Caco-2 (cell line): ENCODE measurements around the gene RP9. TPM values are rescaled to one million over a fixed set of nuclear protein-coding genes. Genes with fewer than 3 reads are reported as not detected.

ENCODE experiments used
- BruUV-seq: library from RNA; stranded (reverse); fragments of 400-500 nt; replicated peaks from 2 replicates; lab custom pipeline; 2021; lab: Mats Ljungman, UMichigan
- CTCF ChIA-PET: fragments of 300-600 bp; sonication (Branson Sonifier 250); formaldehyde crosslinking; loops from one replicate; lab custom pipeline; 2022; ENCODE audit warnings: antibody characterized with exemption; lab: Charles Lee
- POLR2A ChIA-PET: fragments of 300-600 bp; sonication (Branson Sonifier 250); formaldehyde crosslinking; loops from one replicate; lab custom pipeline; 2022; ENCODE audit warnings: antibody characterized with exemption; lab: Charles Lee
- DNase-seq, 2 experiments: peaks; one replicate each; pipeline versions ENCODE4 v3.0.0 to v3.0.0-alpha.2; 2020 to 2022
- H3K27me3 ChIP-seq: replicated peaks from 2 replicates; pipeline ENCODE4 v1.6.0; 2011; ENCODE audit warnings: low read length; ENCODE audit not compliant: control insufficient read depth, insufficient read depth
- H3K36me3 ChIP-seq: 2 replicates; pipeline ENCODE4 v1.5.1; 2011; ENCODE audit warnings: low read length; ENCODE audit not compliant: control insufficient read depth, insufficient read depth
- H3K4me1 ChIP-seq: fragments of 250-450 bp; sonication (Bioruptor Pico); 2 replicates; pipeline ENCODE4 v1.5.1; 2020; ENCODE audit warnings: mild to moderate bottlenecking
- H3K4me3 ChIP-seq: 2 replicates; pipeline ENCODE4 v1.5.1; 2011; ENCODE audit warnings: low read depth, mild to moderate bottlenecking, control low read depth, low read length
- H3K9me3 ChIP-seq: fragments of 250-450 bp; sonication (Bioruptor Pico); 2 replicates; pipeline ENCODE4 v1.5.1; 2020; ENCODE audit warnings: mild to moderate bottlenecking, moderate library complexity
- H3K27ac Mint-ChIP-seq: one replicate; pipeline ENCODE4 v1.8.0; 2022; ENCODE audit warnings: mixed read lengths; ENCODE audit not compliant: unreplicated experiment
- H3K27me3 Mint-ChIP-seq: one replicate; pipeline ENCODE4 v1.8.0; 2022; ENCODE audit warnings: mixed read lengths; ENCODE audit not compliant: insufficient read depth, unreplicated experiment
- H3K36me3 Mint-ChIP-seq: one replicate; pipeline ENCODE4 v1.8.0; 2022; ENCODE audit warnings: mild to moderate bottlenecking, mixed read lengths; ENCODE audit not compliant: insufficient read depth, unreplicated experiment
- H3K4me1 Mint-ChIP-seq: one replicate; pipeline ENCODE4 v1.8.0; 2022; ENCODE audit warnings: low read depth, mixed read lengths; ENCODE audit not compliant: unreplicated experiment
- H3K4me3 Mint-ChIP-seq: one replicate; pipeline ENCODE4 v1.8.0; 2022; ENCODE audit warnings: mild to moderate bottlenecking, moderate library complexity, mixed read lengths; ENCODE audit not compliant: unreplicated experiment
- H3K9me3 Mint-ChIP-seq: one replicate; pipeline ENCODE4 v1.8.0; 2022; ENCODE audit warnings: mixed read lengths; ENCODE audit not compliant: unreplicated experiment
- CTCF ChIP-seq, 2 experiments: fragments of 200-600 bp in 1 of 2; IDR thresholded peaks; 1 replicate in 1 of 2; 2 replicates in 1 of 2; pipeline versions ENCODE4 v1.5.1 to v1.8.0; 2011 to 2022; ENCODE audit warnings: antibody characterized with exemption in 1 of 2, control low read depth in 1 of 2, inconsistent platforms in 1 of 2, low read depth in 1 of 2, low read length in 1 of 2, mild to moderate bottlenecking in 1 of 2, moderate library complexity in 1 of 2; ENCODE audit not compliant: insufficient read depth in 1 of 2, severe bottlenecking in 1 of 2, unreplicated experiment in 1 of 2
- intact Hi-C: fragments of 100-400 bp; cut with micrococcal nuclease; formaldehyde crosslinking; loops from one replicate; pipeline ENCODE4 v1.10.0; 2022; ENCODE audit not compliant: unreplicated experiment
- total RNA-seq: library from RNA; stranded (reverse); gene quantifications from 2 replicates; pipeline ENCODE4 v1.2.3, GENCODE V29; 2022

Gene RP9
- total RNA-seq, 1 experiment from 2014 or later: 20.3 TPM

DNA sequence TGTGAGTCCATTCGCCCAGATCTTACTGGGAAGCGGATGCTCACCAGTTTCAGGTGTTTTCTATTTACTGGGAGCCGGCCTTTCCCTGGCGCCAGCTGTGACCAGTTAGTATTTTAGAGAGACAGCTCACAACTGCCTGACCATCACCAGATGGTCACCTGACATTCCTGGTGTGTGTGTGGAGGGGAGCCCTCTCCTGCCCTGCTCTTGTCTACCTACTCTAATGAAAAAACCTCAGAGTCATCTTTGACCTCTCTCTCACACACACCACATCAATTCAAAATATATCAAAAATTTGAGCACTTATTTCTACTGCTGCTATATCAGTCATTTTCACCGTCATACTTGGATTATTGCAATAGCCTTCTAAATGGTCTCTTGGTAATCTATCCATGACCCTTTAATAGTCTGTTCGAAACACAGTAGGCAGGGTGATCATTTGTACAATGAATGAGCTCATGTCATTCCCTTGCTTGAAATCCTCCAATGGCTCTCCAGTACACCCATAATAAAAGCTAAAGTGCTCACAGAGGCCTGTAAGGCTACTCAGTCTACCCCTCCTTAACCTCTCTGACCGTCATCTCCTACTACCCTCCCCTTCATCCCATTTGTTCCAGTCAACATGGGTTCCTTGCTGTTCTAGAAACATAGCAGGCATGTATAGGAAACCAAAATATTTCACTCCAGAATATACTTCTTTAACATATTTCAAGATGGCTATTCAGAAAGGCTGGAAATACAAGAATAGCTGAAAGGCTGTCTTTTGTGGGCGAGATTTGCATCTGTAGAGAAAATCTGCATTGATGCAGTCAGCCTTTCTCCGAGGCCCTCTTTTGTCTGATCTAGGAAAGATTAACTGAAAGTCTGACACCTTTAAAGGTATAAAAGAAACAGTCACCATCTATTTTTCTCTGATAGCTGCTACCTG lies 29.2 kb downstream of the RP9 start:
- DNase-seq: no peak
- no peak for TF ChIP-seq CTCF (IDR thresholded peaks at IDR 0.05; ENCODE audit: insufficient read depth in 1 of 2, low read depth in 1 of 2, low read length in 1 of 2, severe bottlenecking in 1 of 2, unreplicated experiment in 1 of 2)
- ChIA-PET CTCF (no interaction called here), POLR2A (no interaction called here)
- peaks cover 13% of the 10 kb centered on the region for H3K27me3 Mint-ChIP-seq
- H3K27ac Mint-ChIP-seq: no peak overlapping the region
- no peak overlapping the region for H3K4me3 Mint-ChIP-seq
- no peaks in the 10 kb centered on the region for H3K4me1 Mint-ChIP-seq
- Histone ChIP-seq H3K27me3 (no peaks in the 10 kb centered on the region; the same call in 1 of the 2 replicates), H3K4me1 (no peaks in the 10 kb centered on the region; the same call in 1 of the 2 replicates), H3K36me3 (no peaks in the 10 kb centered on the region), H3K4me3 (no peak overlapping the region), H3K9me3 (no peaks in the 10 kb centered on the region)
- no peaks in the 10 kb centered on the region for H3K9me3 Mint-ChIP-seq
- no peaks in the 10 kb centered on the region for H3K36me3 Mint-ChIP-seq
- intact Hi-C loops: no loop called here
- no TSS peak for BruUV-seq

DNA sequence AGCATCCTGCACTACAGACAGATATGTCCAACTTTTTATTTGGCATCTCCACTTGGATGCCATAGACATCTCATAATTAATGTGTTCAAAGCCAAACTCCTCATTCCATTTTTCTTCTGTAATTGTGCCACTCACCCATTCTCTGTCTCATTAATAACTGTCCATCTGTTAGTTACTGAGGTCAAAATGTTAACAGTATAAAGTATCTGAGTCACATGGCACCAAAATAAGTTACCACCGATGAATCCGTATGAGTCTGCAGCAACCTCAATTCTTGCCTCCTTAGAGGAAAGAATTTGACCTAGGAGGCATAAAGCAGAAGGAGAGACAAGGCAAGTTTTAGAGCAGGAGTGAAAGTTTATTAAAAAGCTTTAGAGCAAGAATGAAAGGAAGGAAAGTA lies 30.1 kb downstream of the RP9 start:
- Histone ChIP-seq H3K4me3 (no peak overlapping the region), H3K36me3 (no peaks in the 10 kb centered on the region), H3K27me3 (no peaks in the 10 kb centered on the region; the same call in 1 of the 2 replicates), H3K4me1 (no peaks in the 10 kb centered on the region; the same call in 1 of the 2 replicates), H3K9me3 (no peaks in the 10 kb centered on the region)
- no TSS peak for BruUV-seq
- Mint-ChIP-seq H3K27ac (no peak overlapping the region), H3K4me3 (no peak overlapping the region), H3K36me3 (no peaks in the 10 kb centered on the region), H3K9me3 (no peaks in the 10 kb centered on the region), H3K4me1 (no peaks in the 10 kb centered on the region), H3K27me3 (peaks cover 13% of the 10 kb centered on the region)
- POLR2A ChIA-PET: no interaction called here
- no peak for DNase-seq
- intact Hi-C loops: no loop called here
- TF ChIP-seq CTCF (IDR thresholded peaks at IDR 0.05; ENCODE audit: insufficient read depth in 1 of 2, low read depth in 1 of 2, low read length in 1 of 2, severe bottlenecking in 1 of 2, unreplicated experiment in 1 of 2): no peak
- CTCF ChIA-PET: no interaction called here

- no peak for DNase-seq
- ChIA-PET POLR2A (no interaction called here), CTCF (no interaction called here)
- no TSS peak for BruUV-seq
- Histone ChIP-seq H3K36me3 (no peaks in the 10 kb centered on the region), H3K9me3 (no peaks in the 10 kb centered on the region; the same call in 1 of the 2 replicates), H3K4me3 (no peak overlapping the region), H3K4me1 (no peaks in the 10 kb centered on the region; the same call in 1 of the 2 replicates), H3K27me3 (no peaks in the 10 kb centered on the region; the same call in 1 of the 2 replicates)
- TF ChIP-seq CTCF (IDR thresholded peaks at IDR 0.05; ENCODE audit: insufficient read depth in 1 of 2, low read depth in 1 of 2, low read length in 1 of 2, severe bottlenecking in 1 of 2, unreplicated experiment in 1 of 2): no peak
- H3K4me1 Mint-ChIP-seq: no peaks in the 10 kb centered on the region
- H3K27me3 Mint-ChIP-seq: peaks cover 16% of the 10 kb centered on the region
- H3K36me3 Mint-ChIP-seq: no peaks in the 10 kb centered on the region
- H3K27ac Mint-ChIP-seq: no peak overlapping the region
- intact Hi-C loops: no loop called here
- peaks cover 14% of the 10 kb centered on the region for H3K9me3 Mint-ChIP-seq
- no peak overlapping the region for H3K4me3 Mint-ChIP-seq
Observed at GRCh38 chr7:33076737-33077136, 32.5 kb downstream of the RP9 start.
